Measurements from ENCODE around the gene CCDC88C. TPM values are rescaled to one million over a fixed set of nuclear protein-coding genes. Genes with fewer than 3 reads are reported as not detected.
A peak's percentile ranks its signal among the peaks of the same experiment; 100 is the strongest.
"Not testable (repeated sequence)": the region's sequence is repeated elsewhere in the genome, so short reads cannot be mapped to it uniquely, and the experiment has no call there.

The CCDC88C gene
- total and polyA plus RNA-seq, 2 experiments from 2014 or later = 23.6 to 60.7 TPM

DNA sequence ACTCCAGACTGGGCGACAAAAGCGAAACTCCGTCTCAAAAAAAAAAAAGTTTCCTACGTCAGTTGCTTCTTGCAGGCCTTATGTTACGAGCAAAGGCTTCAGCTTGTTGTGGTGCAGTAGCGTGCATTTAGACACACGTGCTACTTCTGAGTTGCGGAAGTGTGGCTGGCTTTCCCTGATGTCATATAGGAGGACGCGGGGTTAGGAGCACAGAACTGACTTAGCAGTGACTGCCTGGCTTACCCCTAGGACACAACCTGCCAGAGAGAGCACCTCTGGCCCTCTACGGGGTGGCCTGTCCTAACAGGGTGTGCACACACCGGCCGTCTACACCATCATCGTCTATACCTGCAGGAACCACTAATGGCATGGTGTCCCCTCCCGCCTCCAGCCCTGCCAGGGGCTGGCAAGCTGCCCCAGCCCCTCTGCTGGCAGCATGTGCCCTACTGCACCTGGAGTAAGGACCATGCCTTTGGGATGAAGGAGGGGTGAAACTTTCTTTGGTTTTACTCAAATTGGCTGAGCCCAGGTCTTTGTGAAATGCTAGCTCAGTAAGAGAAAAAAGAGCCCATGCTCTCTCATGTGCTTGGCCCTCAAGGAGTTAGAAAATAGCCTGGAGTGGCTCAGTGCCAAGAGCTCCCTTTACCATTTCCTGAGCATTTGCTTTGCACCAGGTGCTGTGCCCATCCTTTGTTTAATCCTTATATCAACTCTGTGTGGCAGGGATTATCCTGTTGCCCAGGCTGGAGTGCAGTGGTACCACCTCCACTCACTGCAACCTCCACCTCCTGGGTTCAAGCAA is 171.4 kb downstream of the CCDC88C start (continued):
- TF ChIP-seq, protein P1, sequence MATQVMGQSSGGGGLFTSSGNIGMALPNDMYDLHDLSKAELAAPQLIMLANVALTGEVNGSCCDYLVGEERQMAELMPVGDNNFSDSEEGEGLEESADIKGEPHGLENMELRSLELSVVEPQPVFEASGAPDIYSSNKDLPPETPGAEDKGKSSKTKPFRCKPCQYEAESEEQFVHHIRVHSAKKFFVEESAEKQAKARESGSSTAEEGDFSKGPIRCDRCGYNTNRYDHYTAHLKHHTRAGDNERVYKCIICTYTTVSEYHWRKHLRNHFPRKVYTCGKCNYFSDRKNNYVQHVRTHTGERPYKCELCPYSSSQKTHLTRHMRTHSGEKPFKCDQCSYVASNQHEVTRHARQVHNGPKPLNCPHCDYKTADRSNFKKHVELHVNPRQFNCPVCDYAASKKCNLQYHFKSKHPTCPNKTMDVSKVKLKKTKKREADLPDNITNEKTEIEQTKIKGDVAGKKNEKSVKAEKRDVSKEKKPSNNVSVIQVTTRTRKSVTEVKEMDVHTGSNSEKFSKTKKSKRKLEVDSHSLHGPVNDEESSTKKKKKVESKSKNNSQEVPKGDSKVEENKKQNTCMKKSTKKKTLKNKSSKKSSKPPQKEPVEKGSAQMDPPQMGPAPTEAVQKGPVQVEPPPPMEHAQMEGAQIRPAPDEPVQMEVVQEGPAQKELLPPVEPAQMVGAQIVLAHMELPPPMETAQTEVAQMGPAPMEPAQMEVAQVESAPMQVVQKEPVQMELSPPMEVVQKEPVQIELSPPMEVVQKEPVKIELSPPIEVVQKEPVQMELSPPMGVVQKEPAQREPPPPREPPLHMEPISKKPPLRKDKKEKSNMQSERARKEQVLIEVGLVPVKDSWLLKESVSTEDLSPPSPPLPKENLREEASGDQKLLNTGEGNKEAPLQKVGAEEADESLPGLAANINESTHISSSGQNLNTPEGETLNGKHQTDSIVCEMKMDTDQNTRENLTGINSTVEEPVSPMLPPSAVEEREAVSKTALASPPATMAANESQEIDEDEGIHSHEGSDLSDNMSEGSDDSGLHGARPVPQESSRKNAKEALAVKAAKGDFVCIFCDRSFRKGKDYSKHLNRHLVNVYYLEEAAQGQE (IDR thresholded peaks at IDR 0.05; ENCODE audit: unreplicated experiment) = no peak

DNA sequence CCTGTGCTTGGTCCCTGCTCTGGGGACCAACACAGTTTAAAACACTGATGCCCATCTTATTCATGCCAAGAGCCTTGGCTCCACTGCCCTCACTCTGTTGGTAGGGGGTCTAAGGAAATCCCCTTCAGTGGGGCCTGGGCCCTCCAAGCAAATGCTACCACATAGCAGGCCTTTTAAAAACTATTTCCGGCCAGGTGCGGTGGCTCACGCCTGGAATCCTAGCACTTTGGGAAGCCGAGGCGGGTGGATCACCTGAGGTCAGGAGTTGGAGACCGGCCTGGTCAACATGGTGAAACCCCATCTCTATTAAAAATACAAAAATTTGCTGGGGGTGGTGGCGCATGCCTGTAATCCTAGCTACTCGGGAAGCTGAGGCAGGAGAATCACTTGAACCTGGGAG is 172.0 kb downstream of the CCDC88C start:
- peaks cover 20% of the 10 kb centered on the region for H3K4me1 Mint-ChIP-seq
- not testable (repeated sequence) for H3K27ac ChIP-seq (ENCODE audit: low read depth); H3K27me3 Mint-ChIP-seq (ENCODE audit: insufficient read depth, low read depth, poor library complexity); H3K4me1 ChIP-seq (ENCODE audit: insufficient read depth); H3K9me3 Mint-ChIP-seq; H3K4me3 Mint-ChIP-seq; H4K20me1 ChIP-seq (replicated peaks; ENCODE audit: insufficient read depth); ATAC-seq; DNase-seq (ENCODE audit: low spot score); H3K36me3 Mint-ChIP-seq (ENCODE audit: low read depth); H3K27ac Mint-ChIP-seq; H3K36me3 ChIP-seq (ENCODE audit: insufficient read depth); H3K4me2 ChIP-seq; H2AFZ ChIP-seq; H3K9me2 ChIP-seq (ENCODE audit: insufficient read depth); H3K4me3 ChIP-seq; H3K79me2 ChIP-seq (replicated peaks; ENCODE audit: insufficient read depth); H3F3A ChIP-seq (replicated peaks; ENCODE audit: low read depth); H3K27me3 ChIP-seq (ENCODE audit: insufficient read depth)

DNA sequence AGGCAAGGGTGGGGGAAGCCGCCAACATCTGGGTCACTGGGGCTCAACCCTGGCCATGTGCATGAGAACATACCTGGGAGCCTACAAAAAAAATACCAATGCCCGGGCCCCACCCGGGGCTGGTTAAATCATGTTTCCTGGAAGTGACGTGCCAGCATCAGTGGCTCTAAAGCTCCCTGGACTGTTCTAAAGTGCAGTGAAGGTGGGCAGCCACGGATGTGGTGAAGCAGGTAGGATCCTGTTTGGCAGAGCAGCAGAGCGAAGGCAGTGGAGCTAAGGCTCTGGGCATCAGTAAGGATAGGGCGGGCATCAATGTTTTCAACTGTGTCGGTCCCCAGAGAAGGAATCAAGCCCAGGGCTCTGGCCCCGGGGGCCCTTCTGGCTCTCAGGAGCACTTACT is 172.6 kb downstream of the CCDC88C start:
- no peaks in the 10 kb centered on the region for H3K79me2 ChIP-seq (replicated peaks; ENCODE audit: insufficient read depth)
- no peaks in the 10 kb centered on the region for H3F3A ChIP-seq (replicated peaks; ENCODE audit: low read depth)
- Mint-ChIP-seq H3K4me3 (no peak overlapping the region), H3K27me3 (ENCODE audit: insufficient read depth, low read depth, poor library complexity) (peaks cover 4% of the 10 kb centered on the region), H3K27ac (no peak overlapping the region), H3K9me3 (no peaks in the 10 kb centered on the region), H3K4me1 (peaks cover 14% of the 10 kb centered on the region), H3K36me3 (ENCODE audit: low read depth) (no peaks in the 10 kb centered on the region; the same call in 2 of the 3 replicates)
- ATAC-seq = peak; percentile 45; the same call in 2 of the 3 replicates
- H3K4me3 ChIP-seq = no peak overlapping the region
- no peaks in the 10 kb centered on the region for H3K27me3 ChIP-seq (ENCODE audit: insufficient read depth)
- no peaks in the 10 kb centered on the region for H3K9me2 ChIP-seq (ENCODE audit: insufficient read depth)
- H3K36me3 ChIP-seq (ENCODE audit: insufficient read depth) = no peaks in the 10 kb centered on the region
- TF ChIP-seq, protein P1 (IDR thresholded peaks at IDR 0.05; ENCODE audit: unreplicated experiment) = no peak
- TF ChIP-seq CREB1 (CRISPR knock-in tag; IDR thresholded peaks at IDR 0.05; ENCODE audit: low read depth) (no peak), POLR2AphosphoS5 (IDR thresholded peaks at IDR 0.05; ENCODE audit: low read depth) (no peak)
- no peak overlapping the region for H3K4me2 ChIP-seq
- H3K4me1 ChIP-seq (ENCODE audit: insufficient read depth) = 0 out of 2 replicates have a peak, but pooled peaks cover 3% of the 10 kb centered on the region
- no peak overlapping the region for H3K27ac ChIP-seq (ENCODE audit: low read depth)
- H4K20me1 ChIP-seq (replicated peaks; ENCODE audit: insufficient read depth) = no peaks in the 10 kb centered on the region
- 0 out of 2 replicates have a peak overlapping the region, but pooled peaks have one; percentile 63 for H2AFZ ChIP-seq
- DNase-seq (ENCODE audit: low spot score) = no peak
